HG03108 (cell line): ENCODE results near the gene RRP15.

Source experiments
- ATAC-seq: cut with Tn5 transposase; IDR thresholded peaks from one replicate; pipeline ENCODE4 v1.9.1; 2021; ENCODE audit warnings: moderate library complexity; ENCODE audit not compliant: unreplicated experiment

Gene RRP15

DNA sequence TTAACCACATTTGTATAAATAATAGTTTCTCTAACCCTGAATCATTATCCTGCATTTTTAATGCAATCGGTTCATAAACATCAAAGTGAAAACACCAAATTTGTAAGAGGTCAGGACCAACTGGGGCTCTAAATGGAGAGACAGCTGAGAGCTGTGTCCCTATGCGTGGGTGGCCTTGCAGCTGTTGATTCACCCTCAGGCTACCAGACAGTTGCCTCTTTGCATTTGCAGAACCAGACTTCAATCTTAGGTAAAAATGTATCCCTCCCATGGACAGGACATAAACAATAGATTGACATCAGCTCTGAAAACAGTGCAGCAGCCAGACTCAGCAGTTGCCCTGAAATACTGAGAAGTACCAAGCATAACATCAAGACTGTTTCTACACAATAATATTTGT, 51.2 kb downstream of the RRP15 start:
- no peak for ATAC-seq

DNA sequence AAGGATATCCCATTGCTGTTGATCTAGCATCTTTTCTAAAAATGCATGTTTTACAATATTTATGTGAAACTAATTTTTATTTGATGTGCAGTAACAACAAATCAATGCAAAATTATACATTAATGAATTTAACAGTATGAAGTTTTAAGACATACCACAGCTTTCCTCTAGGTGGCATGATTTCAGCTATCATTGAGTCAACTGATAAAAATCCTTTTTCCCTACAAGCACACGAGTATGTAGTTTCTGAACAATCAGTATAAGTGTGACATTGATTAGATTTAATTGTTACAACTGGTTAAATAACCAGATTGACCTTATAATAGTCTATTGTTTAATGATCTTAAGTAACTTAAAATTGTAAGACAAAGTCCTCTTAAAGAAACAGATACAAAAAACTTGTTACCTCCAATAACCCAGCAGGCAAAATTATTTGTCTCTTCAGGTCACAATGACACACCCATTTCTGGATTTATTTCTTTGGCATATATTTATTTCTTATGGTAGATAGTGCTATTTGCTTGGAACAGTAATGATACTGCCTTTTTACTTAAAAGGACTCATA, 54.3 kb downstream of the RRP15 start:
- ATAC-seq, result peak; percentile 67

DNA sequence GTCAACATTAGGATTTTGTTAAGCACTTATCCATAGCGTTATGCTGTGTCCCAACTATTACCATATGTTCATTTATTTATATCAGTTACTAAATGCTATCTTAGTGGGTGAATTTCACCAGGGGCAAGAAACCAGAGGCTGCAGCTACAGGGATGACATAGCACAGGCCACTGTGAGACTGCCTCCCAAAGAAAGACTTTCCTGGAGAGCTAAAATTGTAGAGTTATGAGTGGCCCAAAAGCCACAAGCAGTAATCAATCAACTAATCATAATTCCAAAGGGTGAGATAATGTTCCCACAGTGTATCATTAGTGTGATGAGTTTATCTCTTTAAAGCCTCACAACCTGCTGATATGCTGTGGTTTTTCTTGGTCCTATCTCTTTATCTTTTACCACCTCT, 56.2 kb downstream of the RRP15 start:
- ATAC-seq, result no peak

DNA sequence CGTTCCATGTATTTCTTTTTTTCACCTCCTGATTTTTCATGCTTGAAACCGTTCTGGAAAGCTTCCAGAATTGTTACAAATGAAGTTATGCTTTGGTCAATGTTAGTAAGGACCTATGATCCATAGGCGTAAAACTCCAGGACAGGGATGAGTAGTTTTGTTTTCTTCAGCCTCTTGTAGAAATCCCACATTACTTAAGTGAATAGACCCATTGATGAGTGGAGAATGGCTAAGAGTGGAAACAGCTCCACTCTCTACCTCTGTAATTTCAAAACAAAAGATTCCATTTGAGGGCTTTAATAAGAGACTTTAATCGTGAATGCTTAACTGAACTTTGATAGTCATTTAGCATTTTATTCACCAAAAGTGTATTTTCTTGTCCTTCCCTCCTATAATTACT, 57.0 kb downstream of the RRP15 start:
- no peak for ATAC-seq

DNA sequence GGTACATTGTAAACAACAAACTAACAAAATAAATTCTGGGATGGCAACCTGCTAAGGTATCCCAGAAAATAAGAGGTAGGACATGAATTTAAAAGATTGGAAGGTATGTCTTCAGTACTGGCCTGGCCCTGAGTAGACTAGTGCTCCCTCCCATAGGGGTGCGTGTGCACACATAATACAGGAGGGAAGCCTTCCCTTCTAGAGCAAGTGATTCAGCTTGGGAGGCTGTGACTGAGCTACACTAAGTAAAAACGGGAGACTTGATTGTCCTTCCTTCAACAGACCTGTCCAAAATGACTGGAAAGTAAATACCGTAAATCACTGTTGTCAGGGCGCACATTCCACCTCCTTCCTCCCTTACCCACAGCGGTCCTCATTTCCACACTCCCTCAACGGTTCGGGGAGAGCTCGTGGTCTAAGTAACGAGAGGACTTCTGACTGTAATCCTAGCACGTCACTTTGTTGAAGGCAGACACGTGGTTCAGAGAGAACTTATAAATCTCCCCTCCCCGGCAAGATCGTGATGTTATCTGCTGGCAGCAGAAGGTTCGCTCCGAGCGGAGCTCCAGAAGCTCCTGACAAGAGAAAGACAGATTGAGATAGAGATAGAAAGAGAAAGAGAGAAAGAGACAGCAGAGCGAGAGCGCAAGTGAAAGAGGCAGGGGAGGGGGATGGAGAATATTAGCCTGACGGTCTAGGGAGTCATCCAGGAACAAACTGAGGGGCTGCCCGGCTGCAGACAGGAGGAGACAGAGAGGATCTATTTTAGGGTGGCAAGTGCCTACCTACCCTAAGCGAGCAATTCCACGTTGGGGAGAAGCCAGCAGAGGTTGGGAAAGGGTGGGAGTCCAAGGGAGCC, 60.0 kb downstream of the RRP15 start, which contains the start of gene TGFB2:
Gene TGFB2, plus strand, starts transcription at position 523 of the 859 bp plus-strand sequence. CDS start 1,366 bp downstream, outside the sequence.
- peak; percentile 30 for ATAC-seq

DNA sequence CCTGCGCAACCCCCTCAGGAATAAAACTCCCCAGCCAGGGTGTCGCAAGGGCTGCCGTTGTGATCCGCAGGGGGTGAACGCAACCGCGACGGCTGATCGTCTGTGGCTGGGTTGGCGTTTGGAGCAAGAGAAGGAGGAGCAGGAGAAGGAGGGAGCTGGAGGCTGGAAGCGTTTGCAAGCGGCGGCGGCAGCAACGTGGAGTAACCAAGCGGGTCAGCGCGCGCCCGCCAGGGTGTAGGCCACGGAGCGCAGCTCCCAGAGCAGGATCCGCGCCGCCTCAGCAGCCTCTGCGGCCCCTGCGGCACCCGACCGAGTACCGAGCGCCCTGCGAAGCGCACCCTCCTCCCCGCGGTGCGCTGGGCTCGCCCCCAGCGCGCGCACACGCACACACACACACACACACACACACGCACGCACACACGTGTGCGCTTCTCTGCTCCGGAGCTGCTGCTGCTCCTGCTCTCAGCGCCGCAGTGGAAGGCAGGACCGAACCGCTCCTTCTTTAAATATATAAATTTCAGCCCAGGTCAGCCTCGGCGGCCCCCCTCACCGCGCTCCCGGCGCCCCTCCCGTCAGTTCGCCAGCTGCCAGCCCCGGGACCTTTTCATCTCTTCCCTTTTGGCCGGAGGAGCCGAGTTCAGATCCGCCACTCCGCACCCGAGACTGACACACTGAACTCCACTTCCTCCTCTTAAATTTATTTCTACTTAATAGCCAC, 60.7 kb downstream of the RRP15 start:
- peak; percentile 55 for ATAC-seq

DNA sequence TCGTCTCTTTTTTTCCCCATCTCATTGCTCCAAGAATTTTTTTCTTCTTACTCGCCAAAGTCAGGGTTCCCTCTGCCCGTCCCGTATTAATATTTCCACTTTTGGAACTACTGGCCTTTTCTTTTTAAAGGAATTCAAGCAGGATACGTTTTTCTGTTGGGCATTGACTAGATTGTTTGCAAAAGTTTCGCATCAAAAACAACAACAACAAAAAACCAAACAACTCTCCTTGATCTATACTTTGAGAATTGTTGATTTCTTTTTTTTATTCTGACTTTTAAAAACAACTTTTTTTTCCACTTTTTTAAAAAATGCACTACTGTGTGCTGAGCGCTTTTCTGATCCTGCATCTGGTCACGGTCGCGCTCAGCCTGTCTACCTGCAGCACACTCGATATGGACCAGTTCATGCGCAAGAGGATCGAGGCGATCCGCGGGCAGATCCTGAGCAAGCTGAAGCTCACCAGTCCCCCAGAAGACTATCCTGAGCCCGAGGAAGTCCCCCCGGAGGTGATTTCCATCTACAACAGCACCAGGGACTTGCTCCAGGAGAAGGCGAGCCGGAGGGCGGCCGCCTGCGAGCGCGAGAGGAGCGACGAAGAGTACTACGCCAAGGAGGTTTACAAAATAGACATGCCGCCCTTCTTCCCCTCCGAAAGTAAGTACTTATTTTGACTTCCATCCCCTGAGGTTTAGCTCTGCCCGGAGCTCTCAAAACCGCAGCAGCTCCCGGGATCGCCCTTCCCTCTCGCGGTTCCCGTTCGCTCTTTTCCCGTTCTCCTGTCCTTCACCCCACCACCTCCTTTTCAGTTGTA, 61.5 kb downstream of the RRP15 start:
- ATAC-seq, result no peak

DNA sequence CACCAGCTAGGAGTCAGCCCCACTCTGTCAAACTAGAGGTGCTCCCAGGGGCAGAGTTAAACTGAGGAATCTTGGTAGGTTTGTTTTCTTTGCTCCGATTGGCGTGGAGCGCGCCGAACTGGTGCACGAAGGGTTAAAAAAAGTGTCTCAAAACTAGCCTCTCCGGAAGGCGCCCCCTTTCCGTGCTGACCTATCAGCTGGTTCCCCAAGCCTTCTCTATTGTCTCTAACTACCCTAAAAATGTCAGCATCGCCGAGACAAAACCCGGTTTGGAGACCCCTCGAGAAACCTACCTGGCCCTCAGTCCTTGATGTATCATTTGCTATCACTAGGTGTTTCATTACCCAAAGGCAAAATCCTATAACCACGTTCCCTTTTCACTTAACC, 62.2 kb downstream of the RRP15 start:
- no peak for ATAC-seq

DNA sequence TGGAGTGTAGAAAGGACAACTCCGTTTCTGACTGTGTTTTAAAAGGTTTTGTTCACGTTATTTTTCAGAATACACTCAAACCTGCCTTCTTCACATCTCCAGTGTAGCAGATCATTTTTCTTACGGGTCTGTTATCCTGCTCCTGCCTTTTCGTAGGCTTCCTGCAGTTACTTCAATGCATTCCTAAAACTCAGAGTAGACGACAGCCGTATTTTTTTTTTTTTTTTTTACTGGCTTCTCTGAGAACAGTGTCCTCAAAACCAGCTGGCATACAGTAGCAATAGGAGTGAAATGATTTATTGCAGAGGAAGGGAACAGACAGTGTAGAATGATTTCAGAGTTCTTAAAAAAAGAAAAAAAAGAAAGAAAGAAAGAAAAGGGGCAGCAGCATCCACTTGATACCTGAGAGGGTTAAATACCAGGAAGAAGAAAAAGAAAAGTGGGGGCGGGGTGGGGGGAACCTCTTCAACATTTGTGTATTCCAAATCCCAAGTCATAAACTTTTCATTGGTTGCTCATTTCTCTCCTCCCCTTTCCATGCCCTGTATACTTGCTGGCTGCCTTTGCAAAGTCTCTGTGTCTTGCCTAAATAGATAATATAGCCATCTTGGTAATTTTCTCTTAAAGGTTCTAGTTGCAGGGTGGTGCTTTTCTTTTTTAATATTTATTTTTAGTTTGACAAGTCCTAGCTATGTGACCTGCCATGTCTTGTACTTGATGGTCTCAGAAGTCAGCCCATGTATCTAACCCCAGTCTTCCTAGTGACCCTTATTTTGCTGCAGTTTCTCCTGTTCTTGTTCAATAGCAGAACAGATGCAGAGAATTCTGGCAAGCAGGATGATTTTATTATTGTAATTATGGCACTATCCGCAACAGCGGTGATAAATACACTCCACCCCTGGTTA, 62.9 kb downstream of the RRP15 start:
- ATAC-seq, result no peak

DNA sequence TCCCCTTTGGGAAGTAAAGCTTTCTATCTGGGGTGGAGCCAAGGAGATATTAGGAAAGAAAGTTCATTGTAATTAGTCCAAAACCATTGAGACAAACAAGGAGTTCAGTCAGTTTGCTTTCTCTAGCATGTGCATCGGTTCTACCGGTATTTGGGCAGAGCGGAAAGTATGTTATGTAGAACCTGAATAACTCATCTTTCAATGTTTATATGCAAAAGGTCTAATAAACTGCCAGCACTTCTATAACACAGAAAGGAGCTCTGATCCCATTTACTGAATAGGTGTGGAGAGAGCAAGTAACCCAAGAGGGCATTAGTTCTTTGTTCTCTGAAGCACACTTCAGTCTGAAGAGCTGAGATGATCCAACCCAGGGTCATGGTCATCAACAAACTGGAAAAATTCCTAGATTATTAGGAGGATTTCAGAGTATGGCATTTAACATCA, 63.6 kb downstream of the RRP15 start:
- no peak for ATAC-seq

DNA sequence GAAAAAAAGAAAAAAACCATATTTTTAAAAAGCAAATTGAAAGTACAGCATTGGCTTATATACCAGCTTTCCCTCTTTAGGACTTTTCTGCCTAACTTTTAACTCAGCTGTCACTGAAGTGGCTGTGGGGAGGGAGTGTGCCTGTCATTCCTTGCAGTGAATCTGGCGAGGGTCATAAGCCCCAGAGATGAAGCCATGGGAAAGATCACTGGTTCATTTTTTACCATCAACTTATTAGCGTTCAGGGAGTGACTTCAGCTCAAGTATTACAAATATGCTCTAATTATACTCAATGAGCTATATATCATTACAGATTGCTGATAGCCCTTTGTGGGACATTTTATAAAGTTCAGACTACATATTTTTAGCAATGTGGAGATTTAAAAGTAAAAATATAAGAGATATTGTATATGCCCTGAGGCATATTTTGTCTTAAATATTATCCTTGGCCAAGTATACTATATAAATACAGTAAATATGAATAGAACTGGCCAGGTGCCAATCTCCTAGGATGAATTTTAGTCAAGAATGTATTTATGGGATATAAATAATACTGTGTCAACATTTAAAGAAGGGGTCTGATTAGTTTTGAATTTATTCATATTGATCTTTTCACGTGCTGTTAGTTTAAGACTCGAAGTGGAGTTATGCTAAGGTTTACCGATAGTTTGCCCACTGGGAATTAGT, 64.4 kb downstream of the RRP15 start:
- ATAC-seq, result no peak

DNA sequence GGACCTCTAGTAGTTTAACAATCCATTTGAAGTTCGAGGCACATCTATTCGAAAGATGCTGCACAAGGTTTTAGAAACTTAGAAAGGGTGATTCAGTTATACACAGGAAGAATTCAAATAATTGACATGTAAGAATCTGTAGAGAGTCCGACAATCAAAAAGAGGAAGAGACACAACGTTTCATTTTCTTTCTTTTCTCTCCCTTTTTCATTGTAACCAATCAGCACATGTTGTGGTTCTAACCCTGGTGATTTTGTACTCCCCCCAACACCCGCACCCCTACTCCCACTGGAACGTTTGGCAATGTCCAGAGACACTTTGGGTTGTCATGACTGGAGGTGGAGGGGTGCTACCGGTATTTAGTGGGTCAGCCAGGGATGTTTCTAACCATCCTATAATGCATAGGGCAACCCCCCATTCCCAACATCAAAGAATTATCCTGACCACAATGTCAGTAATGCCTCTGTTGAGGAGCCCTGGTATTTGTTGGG, 65.0 kb downstream of the RRP15 start:
- no peak for ATAC-seq

DNA sequence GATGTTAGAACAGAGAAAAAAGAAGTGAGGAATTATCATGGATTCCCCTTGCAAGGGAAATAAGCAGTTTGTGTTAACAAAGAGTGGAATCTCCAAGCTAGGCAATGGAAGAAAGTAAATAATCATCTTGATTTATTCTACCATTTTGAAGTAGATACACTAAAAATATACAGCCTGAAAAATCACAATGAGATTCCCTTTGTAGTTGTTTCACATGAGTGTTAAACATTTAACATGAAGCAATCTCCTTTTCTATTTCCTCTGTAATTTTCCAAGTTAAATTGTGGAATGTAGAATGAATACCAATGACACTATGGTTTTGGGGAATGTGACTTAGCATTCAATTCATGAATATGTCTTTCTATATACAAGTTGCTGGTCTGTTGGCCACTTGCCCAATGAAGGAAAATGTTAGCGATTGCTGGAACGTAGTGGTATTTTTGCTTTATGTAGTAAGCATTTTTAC, 65.7 kb downstream of the RRP15 start:
- no peak for ATAC-seq

DNA sequence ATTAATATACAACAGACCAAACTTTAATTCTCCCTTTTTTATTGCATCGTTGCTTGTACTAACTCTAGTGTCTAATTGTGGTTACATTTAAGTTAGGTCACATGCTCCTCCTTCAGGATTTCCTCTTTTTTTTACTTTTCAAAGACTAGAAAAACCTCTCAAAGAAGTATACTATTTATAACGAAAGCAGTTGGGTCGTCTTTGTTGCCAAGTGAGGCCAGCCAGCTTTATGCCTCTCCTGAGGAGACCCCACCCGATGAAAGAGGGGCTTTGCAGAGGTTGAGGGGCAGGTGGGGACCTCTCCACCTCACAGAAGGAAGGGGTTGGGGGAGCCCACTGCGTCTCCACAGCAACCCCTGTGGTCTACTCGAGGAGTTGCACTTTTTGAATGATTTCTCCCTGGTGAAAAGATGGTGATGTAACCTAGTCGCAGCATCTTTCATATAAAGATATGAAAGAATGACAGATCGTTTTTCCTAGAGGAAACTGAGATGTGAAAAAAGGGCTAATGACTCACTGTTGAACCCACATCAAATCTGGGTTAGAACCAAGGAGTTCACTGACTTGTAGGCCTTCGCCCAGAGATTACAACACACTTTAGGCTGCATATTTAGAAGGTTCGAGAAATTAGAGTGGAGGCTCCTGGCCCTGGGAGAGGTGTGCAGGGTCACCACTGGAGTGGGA, 66.4 kb downstream of the RRP15 start:
- ATAC-seq, result peak; percentile 55

DNA sequence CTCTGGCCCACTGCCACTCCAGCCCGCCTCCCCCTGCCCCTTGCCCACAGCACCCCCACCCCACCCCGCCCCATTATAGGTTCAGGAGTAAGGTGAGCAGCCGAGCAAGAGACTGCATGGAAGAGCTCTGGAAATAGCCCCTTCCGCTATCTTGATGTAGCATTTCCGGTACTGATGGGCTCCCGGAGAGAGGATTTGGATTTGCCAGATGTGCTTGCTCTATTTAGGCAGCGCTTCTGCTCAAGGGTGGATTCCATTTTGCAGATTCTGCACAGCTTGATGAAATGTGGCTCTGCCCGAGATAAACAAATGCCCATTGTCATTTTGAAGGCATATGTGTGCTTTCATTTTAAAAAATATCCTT, 67.0 kb downstream of the RRP15 start:
- ATAC-seq, result no peak

DNA sequence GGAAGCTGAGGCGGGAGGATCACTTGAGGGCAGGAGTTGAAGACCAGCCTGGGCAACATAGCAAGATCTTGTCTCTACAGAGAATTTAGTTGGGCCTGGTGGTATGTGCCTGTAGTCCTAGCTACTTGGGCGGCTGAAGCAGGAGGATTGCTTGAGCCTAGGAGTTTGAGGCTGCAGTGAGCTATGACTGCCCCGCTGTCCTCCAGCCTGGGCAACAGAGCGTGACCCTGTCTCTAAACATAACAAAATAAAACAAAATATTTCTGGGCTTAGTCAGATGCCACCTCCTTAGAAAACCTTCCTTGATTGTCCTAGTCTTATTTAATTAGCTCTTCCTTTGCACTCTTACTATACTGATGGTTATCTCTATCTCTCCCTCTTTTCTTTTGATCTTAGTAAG, 68.6 kb downstream of the RRP15 start:
- ATAC-seq, result no peak

DNA sequence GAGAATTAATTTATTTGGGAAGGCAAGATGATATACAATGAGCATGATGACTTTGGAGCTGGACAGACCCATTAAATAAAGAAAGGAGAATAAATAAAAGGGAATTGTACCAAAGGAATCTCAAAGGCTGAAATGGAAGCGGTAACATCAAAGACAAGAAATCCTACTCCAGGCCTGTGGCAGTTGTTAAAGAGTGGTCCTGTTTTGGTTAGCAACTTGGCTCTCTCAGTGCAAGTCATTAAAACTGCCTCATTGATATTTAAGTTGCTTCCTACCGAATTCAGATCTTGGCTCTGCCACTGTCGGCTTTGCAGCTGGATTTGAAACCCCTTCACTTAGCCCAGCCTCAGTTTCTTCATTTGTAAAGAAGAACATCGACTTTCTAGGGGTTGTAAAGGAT, 70.2 kb downstream of the RRP15 start:
- ATAC-seq, result no peak

DNA sequence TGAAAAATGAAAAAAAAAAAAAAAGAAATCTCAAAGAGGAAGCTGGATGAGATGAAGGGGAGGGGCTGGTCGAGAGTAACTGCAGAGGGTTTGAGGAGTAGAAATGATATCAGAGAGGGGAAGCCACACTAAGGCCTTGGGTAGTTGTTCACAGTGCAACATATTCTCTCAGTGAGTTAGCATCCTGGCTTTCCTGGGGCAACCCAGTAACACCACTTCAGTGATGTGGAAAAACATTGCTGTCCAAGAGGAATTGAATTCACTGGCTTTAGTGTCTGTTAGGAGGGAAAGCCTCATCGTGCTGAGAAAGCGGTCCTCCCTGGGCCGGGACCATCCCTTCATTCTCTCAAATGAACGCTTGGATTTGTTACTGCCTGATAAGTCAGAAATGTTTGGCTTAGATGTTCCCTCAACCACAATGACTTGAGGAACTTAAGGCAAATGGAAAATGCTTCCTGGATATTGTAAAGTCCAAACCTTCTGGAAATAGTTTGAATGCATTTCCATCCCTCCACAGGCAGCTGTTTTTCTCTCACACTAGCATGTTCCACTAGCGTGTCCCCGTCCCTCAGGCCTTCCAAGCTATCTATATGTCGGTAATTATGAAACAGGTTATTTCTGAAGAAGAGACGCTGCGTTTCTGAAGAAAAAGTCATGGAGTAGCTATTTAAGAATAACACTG, 72.3 kb downstream of the RRP15 start:
- no peak for ATAC-seq
